ENCODE results near the gene TRAF3IP1.

GRCh38 chr2:238294046-238294392 is 26.3 kb upstream of the TRAF3IP1 start:
- TF ChIP-seq CTCF (IDR thresholded peaks at IDR 0.05) (no peak), POLR2A (IDR thresholded peaks at IDR 0.05) (no peak)

All from body of pancreas (tissue), 4 donors.